GM19099 (cell line): ENCODE results near the gene UTS2.

ENCODE experiments used
- POLR2A ChIP-seq: IDR thresholded peaks from 3 replicates; pipeline ENCODE4 v1.6.1; 2011; ENCODE audit warnings: low read depth; ENCODE audit not compliant: insufficient read length; ENCODE audit errors: extremely low read depth

UTS2 gene

GRCh38 chr1:7850786-7851185 is 2.1 kb downstream of the UTS2 start:
- no peak for TF ChIP-seq POLR2A

DNA sequence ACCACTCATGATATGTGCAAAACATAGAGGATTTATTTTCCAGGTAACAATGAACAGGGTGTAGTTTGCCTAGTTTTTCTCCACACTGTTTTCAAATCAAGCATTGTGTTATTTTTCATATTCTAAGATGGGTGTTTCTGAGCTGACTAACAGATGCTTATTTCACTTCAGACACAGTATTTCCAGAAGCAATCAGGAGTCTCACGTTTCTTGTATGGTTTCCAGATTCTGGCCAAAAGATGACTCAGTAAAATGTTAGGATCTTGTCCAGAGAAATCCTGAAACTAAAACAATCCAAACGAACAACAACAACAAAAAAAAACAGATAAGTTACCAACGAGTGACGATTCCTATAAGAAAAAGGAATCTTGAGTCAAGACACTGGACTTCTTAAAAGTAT is 5.3 kb downstream of the UTS2 start:
- no peak for TF ChIP-seq POLR2A

DNA sequence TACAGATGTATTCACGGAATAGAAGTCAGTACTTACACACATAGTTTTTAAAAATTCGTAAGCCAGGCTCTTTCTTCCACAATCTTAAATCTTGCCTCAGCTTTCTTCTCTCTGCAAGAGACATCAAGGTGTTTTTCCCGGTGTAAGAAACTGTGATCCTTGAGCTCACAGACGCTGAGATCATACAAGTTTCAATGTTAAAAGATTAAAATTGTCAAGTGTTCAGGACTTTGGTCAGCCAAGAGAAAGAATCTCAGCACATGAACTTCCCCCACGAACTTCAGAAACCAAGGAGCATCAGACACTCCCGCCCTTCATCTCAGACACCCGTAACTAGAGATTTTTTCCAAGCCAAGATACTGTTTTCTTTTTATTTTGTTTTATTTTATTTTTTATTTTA is 6.2 kb downstream of the UTS2 start:
- no peak for TF ChIP-seq POLR2A

DNA sequence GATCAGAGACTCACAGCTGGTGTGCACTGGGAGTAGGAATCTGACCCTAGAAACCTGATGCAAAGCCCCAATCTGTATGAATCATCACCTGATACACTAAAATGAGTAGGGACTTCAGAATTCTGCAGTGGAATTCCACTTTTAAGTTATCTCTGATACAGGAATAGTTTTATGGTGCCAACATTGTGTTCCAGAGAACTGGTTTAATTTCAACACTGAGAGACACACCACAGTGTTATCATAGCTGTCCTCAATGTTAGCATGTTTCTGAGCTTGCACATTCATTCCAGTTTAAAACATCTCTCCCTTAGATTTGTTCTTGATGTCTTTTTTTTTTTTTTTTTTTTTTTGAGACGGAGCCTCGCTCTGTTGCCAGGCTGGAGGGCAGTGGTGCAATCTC is 7.1 kb downstream of the UTS2 start:
- TF ChIP-seq POLR2A = no peak

- TF ChIP-seq POLR2A = no peak
Observed at GRCh38 chr1:7842517-7842916, 10.3 kb downstream of the UTS2 start.

DNA sequence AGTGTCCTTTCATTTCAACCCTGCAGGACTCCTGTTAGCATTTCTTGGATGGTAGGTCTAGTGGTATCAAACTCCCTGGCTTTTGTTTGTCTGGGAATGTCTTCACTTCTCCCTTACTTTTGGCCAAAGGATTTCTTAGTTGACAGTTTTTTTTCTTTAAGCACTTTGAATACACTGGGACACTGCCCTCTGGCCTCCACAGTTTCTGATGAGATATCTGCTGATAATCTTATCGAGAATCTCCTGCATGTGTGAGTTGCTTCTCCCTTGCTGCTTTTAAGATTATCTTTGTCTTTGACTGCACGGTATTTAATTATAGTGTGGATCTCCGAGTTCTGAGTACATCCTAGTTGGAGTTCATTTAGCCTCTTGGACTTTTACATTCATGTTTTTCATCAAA is 13.3 kb downstream of the UTS2 start:
- TF ChIP-seq POLR2A = no peak

- TF ChIP-seq POLR2A = no peak
Observed at GRCh38 chr1:7838714-7839113, 14.2 kb downstream of the UTS2 start.

GRCh38 chr1:7833035-7833434 is 19.8 kb downstream of the UTS2 start:
- no peak for TF ChIP-seq POLR2A

GRCh38 chr1:7831458-7831857 is 21.4 kb downstream of the UTS2 start:
- TF ChIP-seq POLR2A = no peak

- no peak for TF ChIP-seq POLR2A
Observed at GRCh38 chr1:7827126-7827955, 25.5 kb downstream of the UTS2 start.

GRCh38 chr1:7826363-7826762 is 26.5 kb downstream of the UTS2 start:
- no peak for TF ChIP-seq POLR2A

DNA sequence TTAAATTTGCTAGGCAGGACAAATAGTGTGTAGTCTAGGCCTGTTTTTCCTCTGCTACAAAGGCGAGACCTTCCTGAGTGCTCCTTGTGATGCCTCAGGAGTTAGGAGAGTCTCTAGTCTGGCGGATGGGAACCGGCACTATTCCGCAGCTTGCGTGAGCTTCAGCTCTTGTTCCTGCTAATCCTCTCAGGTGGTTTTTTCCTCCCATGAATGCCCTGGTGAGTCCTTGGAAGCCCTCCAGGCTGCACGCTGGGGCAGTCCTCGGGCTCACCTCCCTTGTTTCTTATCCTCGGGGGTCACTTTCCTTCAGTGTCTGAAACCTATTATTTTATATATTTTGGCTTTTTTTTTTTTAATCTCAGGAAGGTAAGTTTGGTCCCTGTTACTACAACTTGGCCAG is 28.2 kb downstream of the UTS2 start:
- TF ChIP-seq POLR2A = no peak

DNA sequence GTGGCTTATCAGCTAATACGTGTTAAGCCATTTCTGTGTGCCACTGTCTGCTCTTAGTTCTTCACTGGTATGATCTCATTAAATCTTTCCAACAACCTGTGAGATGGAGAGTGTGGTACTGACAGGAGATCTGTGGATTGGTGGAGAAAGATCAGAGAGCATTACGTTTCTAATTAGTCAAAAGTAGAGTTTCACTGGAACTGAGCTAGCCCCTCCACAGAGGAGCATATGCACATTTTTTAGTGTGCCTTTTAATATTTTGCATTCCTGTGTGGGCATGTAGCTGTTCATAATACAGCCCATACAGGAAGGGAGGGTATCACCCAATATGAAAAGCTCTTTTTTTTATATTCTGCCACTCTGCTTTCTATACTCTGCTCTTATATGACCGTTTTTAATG is 31.6 kb downstream of the UTS2 start:
- no peak for TF ChIP-seq POLR2A

- TF ChIP-seq POLR2A = no peak
Observed at GRCh38 chr1:7813677-7814373, 39.0 kb downstream of the UTS2 start.

DNA sequence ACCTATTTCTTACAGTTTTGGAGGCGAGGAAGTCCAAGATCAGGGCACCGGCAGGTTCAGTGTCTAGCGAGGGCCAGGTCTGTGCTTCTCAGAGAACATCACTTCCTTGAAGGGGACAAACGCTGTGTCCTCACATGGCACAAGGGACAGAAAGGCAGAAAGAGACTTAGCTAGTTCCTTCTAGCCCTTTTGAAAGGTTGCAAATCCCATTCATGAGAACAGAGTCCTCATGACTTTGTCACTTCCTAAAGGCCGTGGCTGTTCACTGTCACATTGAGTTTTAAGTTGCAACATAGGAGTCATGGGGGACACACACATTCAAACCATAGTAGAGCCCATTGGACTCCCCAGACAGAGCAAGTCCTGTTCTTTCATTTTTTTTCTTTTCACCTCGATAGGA is 41.4 kb downstream of the UTS2 start:
- TF ChIP-seq POLR2A = no peak

GRCh38 chr1:7810395-7810794 is 42.5 kb downstream of the UTS2 start:
- no peak for TF ChIP-seq POLR2A

- TF ChIP-seq POLR2A = no peak
Observed at GRCh38 chr1:7809742-7810141, 43.1 kb downstream of the UTS2 start.

GRCh38 chr1:7808253-7808844 is 44.5 kb downstream of the UTS2 start:
- no peak for TF ChIP-seq POLR2A
